SH-SY5Y (cell line): ENCODE data around the gene HIVEP1.

Experiments
- GATA2 ChIP-seq: IDR thresholded peaks from 2 replicates; pipeline ENCODE4 v1.6.1; 2011; ENCODE audit warnings: mild to moderate bottlenecking, low read depth, low read length
- GATA3 ChIP-seq: IDR thresholded peaks from 2 replicates; pipeline ENCODE4 v1.6.1; 2011; ENCODE audit warnings: low read depth, mild to moderate bottlenecking, low read length, moderate library complexity

DNA sequence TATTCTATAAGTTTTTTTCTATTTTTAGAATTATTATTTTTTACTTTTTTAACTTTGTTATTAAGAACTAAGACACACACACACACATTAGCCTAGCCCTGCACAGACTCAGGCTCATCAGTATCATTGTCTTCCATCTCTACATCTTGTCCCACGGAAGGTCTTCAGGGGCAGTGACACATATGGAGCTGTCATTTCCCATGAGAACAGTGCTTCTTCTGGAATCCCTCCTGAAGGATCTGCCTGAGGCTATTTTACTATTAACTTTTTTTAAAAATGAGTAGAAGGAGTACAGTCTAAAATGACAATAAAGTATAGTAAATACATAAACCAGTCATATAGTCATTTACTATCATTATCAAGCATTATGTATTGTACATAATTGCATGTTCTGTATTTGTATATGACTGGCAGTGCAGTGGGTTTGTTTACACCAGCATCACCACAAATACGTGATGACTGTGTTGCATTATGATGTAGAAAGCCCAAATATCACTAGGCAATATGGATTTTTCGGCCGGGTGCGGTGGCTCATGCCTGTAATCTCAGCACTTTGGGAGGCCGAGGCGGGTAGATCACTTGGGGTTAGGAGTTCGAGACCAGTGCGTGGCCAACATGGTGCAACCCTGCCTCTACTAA lies 57.9 kb downstream of the HIVEP1 start:
- TF ChIP-seq GATA2 (no peak), GATA3 (no peak)
